Measurements from ENCODE around the gene GRIP1. TPM values are rescaled to one million over a fixed set of nuclear protein-coding genes. Genes with fewer than 3 reads are reported as not detected.

GRIP1 gene
- total and polyA plus RNA-seq, 2 experiments from 2014 or later = 5.1 to 13.7 TPM

GRCh38 chr12:66697404-66697803 is 18.5 kb upstream of the GRIP1 start (continued):
- TF ChIP-seq REST (IDR thresholded peaks at IDR 0.05; ENCODE audit: unreplicated experiment) = no peak
- TF ChIP-seq ZNF462 (CRISPR knock-in tag; IDR thresholded peaks at IDR 0.05) = no peak
- TF ChIP-seq CREB1 (CRISPR knock-in tag; IDR thresholded peaks at IDR 0.05; ENCODE audit: low read depth) = no peak
- no peak for TF ChIP-seq JUNB (IDR thresholded peaks at IDR 0.05; ENCODE audit: unreplicated experiment)
- TF ChIP-seq ETS1 (IDR thresholded peaks at IDR 0.05) = no peak
- no peak for TF ChIP-seq ZNF114 (CRISPR knock-in tag; IDR thresholded peaks at IDR 0.05)
